Measurements from ENCODE around the gene LDB3. TPM values are rescaled to one million over a fixed set of nuclear protein-coding genes. Genes with fewer than 3 reads are reported as not detected.

LDB3 gene
- total and polyA plus RNA-seq, 2 of the 4 experiments (the other 2 are of a cell fraction) = 0.36 to 2.6 TPM

- CTCF ChIA-PET = interaction anchor here (0.8 kb wide), 1 partner anchor 18 kb away, joined by 3 read pairs; no protein-coding TSS in a partner anchor
- no peak within 1 kb of the TSS for H3K4me2 ChIP-seq (ENCODE audit: low read depth, low read length)
- no peak within 1 kb of the TSS for H4K5ac ChIP-seq (ENCODE audit: low read depth, low read length)
- 89% methylated on average over 3 of the region's 17 CpGs; no CpG with 5 or more reads in 1 of the 2 experiments for WGBS, 2 experiments (ENCODE audit: extremely low coverage in 2 of 2, insufficient read length in 1 of 2)
- ATAC-seq (ENCODE audit: low read depth) (no peak; the same call in none of the 2 replicates), DNase-seq (peak; percentile 67)
- H4K91ac ChIP-seq (ENCODE audit: insufficient read depth, low read depth, low read length) = no peak within 1 kb of the TSS
- dilution Hi-C loops (cut with HindIII; ENCODE audit: low sequenced_read_pairs, unreplicated experiment) = no loop called here
- no peaks in the 10 kb centered on the region for H3K79me1 ChIP-seq (ENCODE audit: low read depth in 1 of 2, low read length in 2 of 2)
- H2AK5ac ChIP-seq (ENCODE audit: low read depth, low read length) = 0 out of 2 replicates have a peak within 1 kb of the TSS, but pooled peaks have one; percentile 27
- H3K27ac ChIP-seq (ENCODE audit: insufficient read depth, low read length) = no peak within 1 kb of the TSS
- no peaks in the 10 kb centered on the region; the same call in 1 of the 2 replicates for H3K27me3 ChIP-seq (ENCODE audit: control insufficient read depth, insufficient read depth, low read length)
- H4K8ac ChIP-seq (ENCODE audit: low read depth in 2 of 2, low read length in 2 of 2) = no peak within 1 kb of the TSS
- no peaks in the 10 kb centered on the region for H3K36me3 ChIP-seq (ENCODE audit: control insufficient read depth, insufficient read depth, low read length)
- POLR2A ChIA-PET (ENCODE audit: unreplicated experiment) = no interaction called here
- no peak for TF ChIP-seq SMC3 (IDR thresholded peaks at IDR 0.05; ENCODE audit: low read depth, low read length)
- no peak for TF ChIP-seq USF2 (IDR thresholded peaks at IDR 0.05; ENCODE audit: low read depth, low read length)
- H3K9ac ChIP-seq (ENCODE audit: low read depth, low read length) = no peak within 1 kb of the TSS
- H3K4ac ChIP-seq (ENCODE audit: low read depth, low read length) = no peak within 1 kb of the TSS; the same call in 1 of the 2 replicates
- in situ Hi-C loops (cut with MboI; ENCODE audit: low sequenced_read_pairs) = no loop called here
- no peaks in the 10 kb centered on the region for H3K9me3 ChIP-seq (ENCODE audit: control insufficient read depth, insufficient read depth, low read length)
- 0 out of 2 replicates have a peak within 1 kb of the TSS, but pooled peaks have one; percentile 15 for H2BK120ac ChIP-seq (ENCODE audit: low read depth, low read length)
- H2AFZ ChIP-seq (replicated peaks; ENCODE audit: low read length, poor library complexity) = peak within 1 kb of the TSS; percentile 21
- H2BK5ac ChIP-seq (ENCODE audit: low read depth, low read length, poor library complexity, severe bottlenecking) = peak within 1 kb of the TSS; percentile 79
- no peak within 1 kb of the TSS for H3K18ac ChIP-seq (ENCODE audit: low read depth, low read length)
- H3K14ac ChIP-seq (replicated peaks; ENCODE audit: low read depth, low read length) = peak within 1 kb of the TSS; percentile 71
- peaks cover 5% of the 10 kb centered on the region for H3K4me1 ChIP-seq (ENCODE audit: control insufficient read depth, insufficient read depth, low read length)
- no peak within 1 kb of the TSS for H3K56ac ChIP-seq (ENCODE audit: extremely low read depth, insufficient read depth, low read length)
- H3K4me3 ChIP-seq (ENCODE audit: insufficient read depth, low read depth, low read length) = no peak within 1 kb of the TSS
- BruUV-seq (replicated peaks) = no TSS peak
- no peaks in the 10 kb centered on the region for H4K20me1 ChIP-seq (ENCODE audit: insufficient read depth, low read length)
- no peak within 1 kb of the TSS for H2BK15ac ChIP-seq (ENCODE audit: low read depth, low read length)
- H3K9me1 ChIP-seq (ENCODE audit: insufficient read depth, low read length) = peaks cover 17% of the 10 kb centered on the region
- intact Hi-C loops (cut with micrococcal nuclease) = no loop called here
- peak within 1 kb of the TSS; percentile 77 for H2AK9ac ChIP-seq (replicated peaks; ENCODE audit: low read depth, low read length, poor library complexity)
- no peak within 1 kb of the TSS for H2BK20ac ChIP-seq (ENCODE audit: low read depth, low read length)
- H3K23ac ChIP-seq (ENCODE audit: low read depth, low read length) = no peak within 1 kb of the TSS; the same call in 1 of the 2 replicates
Measured at GRCh38 chr10:86654411-86655172, 13.7 kb upstream of the LDB3 start, which contains the start of gene OPN4. OPN4 (plus strand) TSS chr10:86654547; CDS start chr10:86654784, 237 bp downstream.

Data from IMR-90 (cell line).